Mesodermal cell (in vitro differentiated cells): ENCODE measurements around the gene MORN1.

ENCODE experiments used
- H3K27ac ChIP-seq: 2 replicates; pipeline ENCODE4 v1.7.0; 2013; ENCODE audit warnings: mild to moderate bottlenecking, low read depth, low read length, moderate library complexity; ENCODE audit not compliant: severe bottlenecking
- H3K36me3 ChIP-seq: 2 replicates; pipeline ENCODE4 v1.7.1; 2013; ENCODE audit warnings: mild to moderate bottlenecking, low read length, moderate library complexity; ENCODE audit not compliant: control insufficient read depth, insufficient read depth
- H3K4me1 ChIP-seq: one replicate; pipeline ENCODE4 v1.7.1; 2013; ENCODE audit warnings: mild to moderate bottlenecking, low read length; ENCODE audit not compliant: insufficient read depth, control insufficient read depth, poor library complexity, severe bottlenecking
- H3K4me3 ChIP-seq: 2 replicates; pipeline ENCODE4 v1.7.0; 2013; ENCODE audit warnings: low read length, control low read depth, mild to moderate bottlenecking; ENCODE audit not compliant: insufficient read depth, poor library complexity, severe bottlenecking; ENCODE audit errors: extremely low read depth
- H3K9me3 ChIP-seq: 2 replicates; pipeline ENCODE4 v1.7.1; 2013; ENCODE audit warnings: mild to moderate bottlenecking, low read length, moderate library complexity; ENCODE audit not compliant: control insufficient read depth
- WGBS, 2 experiments: methylation state at CpG; one replicate each; pipeline ENCODE4 v1.1.5; 2013; ENCODE audit warnings: missing lambda C conversion rate in 2 of 2; ENCODE audit not compliant: insufficient coverage in 2 of 2; 5-methylcytosine and 5-hydroxymethylcytosine counted together

MORN1 gene

GRCh38 chr1:2378441-2378851, 12.9 kb downstream of the MORN1 start:
- Histone ChIP-seq H3K9me3 (no peaks in the 10 kb centered on the region), H3K36me3 (no peaks in the 10 kb centered on the region), H3K4me1 (peaks cover 4% of the 10 kb centered on the region), H3K27ac (no peak overlapping the region), H3K4me3 (no peak overlapping the region)
- WGBS, 2 experiments, result 92 to 97% methylated on average over 23 of the region's 24 CpGs

DNA sequence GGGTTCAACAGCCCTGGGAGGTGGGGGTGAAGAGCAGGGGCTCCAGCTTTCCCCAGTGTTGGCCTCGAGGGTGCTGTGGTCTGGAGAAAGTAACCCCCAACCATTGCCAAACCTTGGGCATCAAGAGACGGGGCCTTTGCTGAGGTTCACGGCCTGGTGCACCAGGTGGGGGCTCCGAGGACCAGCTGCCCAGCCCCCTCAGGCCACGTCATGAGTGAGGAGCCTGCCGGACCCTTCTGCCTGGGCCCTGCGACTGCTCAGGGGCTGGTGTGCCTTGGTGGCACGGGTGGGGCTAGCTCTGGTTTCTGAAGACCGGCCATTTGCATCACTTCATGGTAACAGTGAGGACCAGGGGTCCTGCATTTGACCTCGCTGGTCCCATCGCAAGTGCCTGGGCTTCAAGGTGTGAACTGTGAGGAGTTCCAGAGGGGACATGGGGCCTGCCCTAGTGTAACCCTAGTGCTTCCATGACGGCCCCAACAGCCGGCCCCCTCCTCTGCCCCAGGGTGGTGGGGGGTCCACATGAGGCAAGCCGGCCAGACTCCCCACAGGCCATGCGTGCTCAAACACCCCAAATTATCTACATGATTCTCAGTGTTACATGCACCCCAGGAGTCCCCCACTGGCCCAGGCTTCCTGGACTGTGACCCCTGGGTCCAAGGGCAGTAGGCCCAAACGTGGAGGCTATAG, 13.5 kb downstream of the MORN1 start:
- WGBS, 2 experiments, result 89 to 91% methylated on average over 13 of the region's 16 CpGs
- Histone ChIP-seq H3K36me3 (no peaks in the 10 kb centered on the region), H3K4me1 (peaks cover 4% of the 10 kb centered on the region), H3K27ac (no peak overlapping the region), H3K9me3 (no peaks in the 10 kb centered on the region), H3K4me3 (no peak overlapping the region)

GRCh38 chr1:2376931-2377672, 14.3 kb downstream of the MORN1 start:
- peaks cover 4% of the 10 kb centered on the region for H3K4me1 ChIP-seq
- no peak overlapping the region for H3K27ac ChIP-seq
- no peaks in the 10 kb centered on the region for H3K9me3 ChIP-seq
- no peak overlapping the region for H3K4me3 ChIP-seq
- H3K36me3 ChIP-seq, result no peaks in the 10 kb centered on the region
- WGBS, 2 experiments, result 91 to 93% methylated on average over 19 to 22 of the region's 25 CpGs

GRCh38 chr1:2376261-2376741, 15.1 kb downstream of the MORN1 start:
- Histone ChIP-seq H3K4me3 (no peak overlapping the region), H3K27ac (no peak overlapping the region), H3K4me1 (peaks cover under 1% of the 10 kb centered on the region), H3K36me3 (no peaks in the 10 kb centered on the region), H3K9me3 (no peaks in the 10 kb centered on the region)
- 92 to 96% methylated on average over 19 to 23 of the region's 23 CpGs for whole genome bisulfite sequencing, 2 experiments

DNA sequence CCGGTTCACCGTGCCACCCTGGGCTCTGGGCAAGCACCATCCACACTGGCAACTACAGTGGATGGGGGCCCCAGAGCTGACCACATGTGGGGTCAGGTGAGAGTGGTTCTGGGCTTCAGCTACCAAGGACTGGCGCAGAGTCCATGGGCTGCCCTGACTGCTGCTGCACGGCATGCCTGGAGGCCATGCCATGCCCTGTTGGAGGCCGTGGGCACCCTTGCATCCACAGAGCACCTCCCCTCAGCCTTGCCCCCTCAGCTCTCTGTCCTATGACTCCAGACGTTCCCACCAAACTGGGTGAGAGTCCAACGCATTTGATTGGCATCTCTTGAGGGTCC, 15.5 kb downstream of the MORN1 start:
- 92 to 98% methylated on average over 6 to 7 of the region's 7 CpGs for WGBS, 2 experiments
- Histone ChIP-seq H3K9me3 (no peaks in the 10 kb centered on the region), H3K4me1 (no peaks in the 10 kb centered on the region), H3K4me3 (no peak overlapping the region), H3K36me3 (no peaks in the 10 kb centered on the region), H3K27ac (no peak overlapping the region)

DNA sequence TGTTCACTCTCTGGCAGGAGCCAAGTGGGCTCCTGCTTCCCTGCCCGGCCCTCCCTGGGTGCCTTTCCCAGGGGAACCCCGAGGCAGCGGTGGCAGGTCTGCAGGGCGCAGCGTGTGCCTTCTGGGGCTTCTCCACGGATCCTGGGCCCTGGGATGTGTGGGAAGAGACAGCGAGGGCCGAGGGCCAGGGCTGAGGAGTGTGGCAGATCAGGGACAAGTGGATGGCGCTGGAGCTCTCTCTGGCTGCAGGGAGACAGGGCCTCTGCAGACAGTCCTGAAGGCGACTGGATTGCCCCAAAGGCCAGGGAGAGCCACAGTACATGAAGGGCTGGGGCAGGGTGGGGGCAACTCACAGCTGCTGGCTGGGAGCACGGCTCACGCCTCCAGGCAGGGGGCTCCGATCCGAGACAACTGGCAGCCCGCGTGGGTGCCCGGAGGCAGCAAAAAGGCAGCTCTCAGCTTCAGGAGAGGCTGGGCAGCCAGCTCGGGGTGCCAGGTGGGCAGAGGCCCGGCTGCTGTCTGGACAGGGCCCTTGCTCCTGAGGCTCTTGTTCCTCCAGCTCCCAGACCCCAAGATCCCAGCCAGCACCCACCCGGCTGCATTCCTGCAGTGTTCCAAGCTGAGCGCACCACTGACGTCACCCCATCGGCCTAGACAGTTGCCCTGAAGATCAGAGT, 16.0 kb downstream of the MORN1 start:
- Histone ChIP-seq H3K36me3 (no peaks in the 10 kb centered on the region), H3K9me3 (no peaks in the 10 kb centered on the region), H3K4me3 (no peak overlapping the region), H3K27ac (no peak overlapping the region), H3K4me1 (no peaks in the 10 kb centered on the region)
- WGBS, 2 experiments, result 88 to 93% methylated on average over 22 to 23 of the region's 23 CpGs

DNA sequence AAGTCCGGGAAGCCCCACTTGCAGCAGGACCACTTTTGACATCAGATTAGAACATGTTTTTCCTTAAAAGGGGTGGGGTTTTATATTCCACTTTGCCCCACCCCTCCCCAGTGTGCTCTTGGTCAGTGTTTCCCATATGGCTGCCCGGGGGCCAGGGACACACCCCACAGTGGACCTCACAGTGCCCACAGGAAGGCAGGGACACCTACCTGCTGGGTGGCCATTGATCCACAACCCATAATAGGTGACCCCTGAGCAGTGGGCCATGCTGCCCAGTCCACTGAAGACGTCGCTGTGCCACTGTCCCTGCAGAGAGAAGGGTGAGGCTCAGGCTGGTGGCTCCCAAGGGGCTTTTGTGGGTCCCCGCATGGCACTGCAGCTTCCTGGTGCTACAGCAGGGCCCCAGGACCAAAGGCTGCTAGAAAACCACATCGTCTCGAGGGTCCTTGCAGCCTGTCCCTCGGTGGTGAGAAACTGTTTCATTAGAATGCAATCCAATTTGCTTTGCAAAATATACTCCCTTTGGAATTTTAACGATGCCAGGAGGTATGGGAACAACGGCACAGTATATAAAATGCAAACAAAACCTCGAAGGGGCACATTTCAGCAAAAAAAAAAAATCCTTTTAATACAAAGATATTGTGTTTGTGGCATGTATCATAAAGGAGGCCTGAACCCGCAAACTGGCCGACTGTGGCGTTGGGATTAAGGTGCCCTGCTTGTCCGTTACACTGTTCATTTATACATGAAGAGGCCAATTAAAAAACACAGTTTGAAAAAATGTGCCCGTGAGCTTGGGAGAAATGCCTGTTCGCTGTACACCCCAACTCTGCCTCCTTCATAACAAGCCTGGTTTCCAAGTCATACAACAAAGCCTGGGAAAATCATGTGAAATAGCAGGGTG, 16.9 kb downstream of the MORN1 start:
- Histone ChIP-seq H3K36me3 (no peaks in the 10 kb centered on the region), H3K27ac (no peak overlapping the region), H3K4me1 (no peaks in the 10 kb centered on the region), H3K9me3 (no peaks in the 10 kb centered on the region), H3K4me3 (no peak overlapping the region)
- 84 to 89% methylated on average over 9 to 13 of the region's 17 CpGs for WGBS, 2 experiments

GRCh38 chr1:2373551-2374251, 17.7 kb downstream of the MORN1 start:
- H3K27ac ChIP-seq, result no peak overlapping the region
- H3K9me3 ChIP-seq, result no peaks in the 10 kb centered on the region
- no peaks in the 10 kb centered on the region for H3K4me1 ChIP-seq
- H3K4me3 ChIP-seq, result no peak overlapping the region
- 89 to 91% methylated on average over 12 to 18 of the region's 20 CpGs for WGBS, 2 experiments
- no peaks in the 10 kb centered on the region for H3K36me3 ChIP-seq

DNA sequence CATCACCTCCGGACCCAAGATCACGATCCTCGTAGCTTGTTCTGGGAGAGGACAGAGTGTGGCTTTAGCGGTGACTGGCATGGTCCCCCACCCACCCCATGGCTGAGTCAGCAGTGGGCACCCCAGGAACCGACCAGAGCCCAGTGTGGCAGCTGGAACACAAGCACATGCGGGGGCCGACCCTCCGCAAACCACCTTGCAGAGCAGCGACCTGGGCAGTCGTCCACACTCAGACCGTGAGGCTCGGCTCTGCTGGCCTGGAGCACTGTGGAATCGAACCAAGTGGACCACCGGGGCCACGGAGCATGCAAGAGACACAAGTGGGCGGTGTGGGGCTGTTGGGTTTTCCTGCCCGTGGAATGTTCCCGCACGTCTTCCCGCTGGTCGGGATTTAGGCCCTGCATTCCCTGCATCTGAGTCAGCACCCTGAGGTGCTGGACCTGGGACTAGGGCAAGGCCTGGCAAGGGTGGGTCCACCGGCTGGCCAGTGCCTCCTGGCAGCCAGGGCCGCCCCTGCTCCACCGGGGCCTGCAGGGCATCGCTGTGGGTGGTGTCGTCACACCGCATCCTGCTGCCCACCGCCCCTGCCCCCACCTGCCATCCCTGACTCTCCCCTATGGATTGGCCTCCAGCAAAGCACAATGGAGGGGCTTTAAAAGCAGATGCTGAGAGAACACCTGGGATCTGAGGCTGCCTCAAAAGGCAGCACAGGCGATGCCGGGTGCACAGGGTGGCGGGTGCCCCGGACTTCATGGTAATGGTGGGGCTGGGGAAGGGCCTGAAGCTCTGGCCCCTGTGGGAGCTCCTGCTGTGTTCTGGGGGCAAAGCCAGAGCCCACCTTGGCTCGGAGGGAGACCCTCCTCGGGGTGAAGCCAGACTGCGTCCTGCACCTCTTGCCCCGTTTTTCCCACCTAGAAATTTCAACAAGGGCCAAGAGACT, 18.5 kb downstream of the MORN1 start:
- no peaks in the 10 kb centered on the region for H3K4me1 ChIP-seq
- no peaks in the 10 kb centered on the region for H3K9me3 ChIP-seq
- H3K27ac ChIP-seq, result no peak overlapping the region
- no peaks in the 10 kb centered on the region for H3K36me3 ChIP-seq
- 94 to 95% methylated on average over 27 to 28 of the region's 36 CpGs for WGBS, 2 experiments
- no peak overlapping the region for H3K4me3 ChIP-seq
